ENCODE results near the gene MRGPRG.

The MRGPRG gene

DNA sequence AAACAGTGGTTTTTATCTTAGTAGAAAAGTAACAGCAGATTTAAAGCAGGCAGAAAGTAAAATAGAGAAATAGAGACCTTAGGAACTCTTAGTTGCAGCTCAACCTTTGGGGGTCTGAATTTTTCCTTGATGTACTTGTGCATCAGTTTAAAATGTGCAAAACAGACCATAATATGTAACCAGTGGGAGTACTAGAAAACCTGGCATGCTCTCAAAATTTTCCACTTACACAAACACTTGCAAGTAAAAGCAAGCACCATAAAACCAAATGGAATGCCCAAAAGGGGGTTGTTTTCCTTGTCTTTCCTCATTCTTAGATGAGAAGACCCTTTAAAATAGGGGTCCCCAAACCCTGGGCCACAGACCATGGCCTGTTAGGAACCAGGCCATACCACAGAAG lies 26.5 kb upstream of the MRGPRG start:
- Histone ChIP-seq H3K27ac (ENCODE audit: low read depth, low read length) (no peak overlapping the region), H3K4me2 (ENCODE audit: low read depth, low read length, poor library complexity, severe bottlenecking) (no peak overlapping the region)

DNA sequence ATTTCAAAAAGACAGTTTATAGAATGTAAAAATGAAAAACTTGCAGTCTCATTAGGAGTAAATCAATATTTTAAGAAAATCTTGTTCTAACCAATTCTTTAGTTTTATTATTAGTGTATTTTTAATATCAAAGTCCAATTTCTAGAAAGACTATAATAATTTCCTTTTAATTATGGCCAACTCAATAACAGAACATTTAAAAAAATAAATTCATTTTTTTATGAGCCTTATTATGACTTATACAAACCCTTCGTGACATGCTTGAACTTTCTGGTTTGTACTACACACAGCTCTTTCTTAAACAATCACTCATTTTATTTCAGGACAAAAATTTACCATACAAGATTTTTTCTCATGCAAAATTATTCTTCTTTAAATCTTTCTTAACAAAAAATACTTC lies 25.3 kb upstream of the MRGPRG start:
- Histone ChIP-seq H3F3A (ENCODE audit: insufficient read depth) (no peaks in the 10 kb centered on the region), H3K27me3 (ENCODE audit: low read length) (no peaks in the 10 kb centered on the region), H3K4me2 (ENCODE audit: low read depth, low read length, poor library complexity, severe bottlenecking) (no peak overlapping the region), H3K27ac (ENCODE audit: low read depth, low read length) (no peak overlapping the region), H3K36me3 (ENCODE audit: low read length) (no peaks in the 10 kb centered on the region), H3K4me3 (ENCODE audit: insufficient read depth, low read length, poor library complexity, severe bottlenecking) (no peak overlapping the region), H3K9me3 (ENCODE audit: insufficient read depth, low read length) (0 out of 2 replicates have a peak, but pooled peaks cover 8% of the 10 kb centered on the region), H2AFZ (ENCODE audit: low read depth, low read length, severe bottlenecking) (no peak overlapping the region), H3K9ac (ENCODE audit: low read length) (no peak overlapping the region), H3K9me2 (replicated peaks; ENCODE audit: insufficient read depth, low read length) (no peaks in the 10 kb centered on the region), H4K20me1 (ENCODE audit: low read depth, low read length) (no peaks in the 10 kb centered on the region), H3K79me2 (ENCODE audit: insufficient read depth, low read length) (no peaks in the 10 kb centered on the region)
- TF ChIP-seq, protein P1, sequence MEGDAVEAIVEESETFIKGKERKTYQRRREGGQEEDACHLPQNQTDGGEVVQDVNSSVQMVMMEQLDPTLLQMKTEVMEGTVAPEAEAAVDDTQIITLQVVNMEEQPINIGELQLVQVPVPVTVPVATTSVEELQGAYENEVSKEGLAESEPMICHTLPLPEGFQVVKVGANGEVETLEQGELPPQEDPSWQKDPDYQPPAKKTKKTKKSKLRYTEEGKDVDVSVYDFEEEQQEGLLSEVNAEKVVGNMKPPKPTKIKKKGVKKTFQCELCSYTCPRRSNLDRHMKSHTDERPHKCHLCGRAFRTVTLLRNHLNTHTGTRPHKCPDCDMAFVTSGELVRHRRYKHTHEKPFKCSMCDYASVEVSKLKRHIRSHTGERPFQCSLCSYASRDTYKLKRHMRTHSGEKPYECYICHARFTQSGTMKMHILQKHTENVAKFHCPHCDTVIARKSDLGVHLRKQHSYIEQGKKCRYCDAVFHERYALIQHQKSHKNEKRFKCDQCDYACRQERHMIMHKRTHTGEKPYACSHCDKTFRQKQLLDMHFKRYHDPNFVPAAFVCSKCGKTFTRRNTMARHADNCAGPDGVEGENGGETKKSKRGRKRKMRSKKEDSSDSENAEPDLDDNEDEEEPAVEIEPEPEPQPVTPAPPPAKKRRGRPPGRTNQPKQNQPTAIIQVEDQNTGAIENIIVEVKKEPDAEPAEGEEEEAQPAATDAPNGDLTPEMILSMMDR (IDR thresholded peaks at IDR 0.05; ENCODE audit: insufficient read depth, low read length, poor library complexity, severe bottlenecking) = no peak
- no peak for TF ChIP-seq EZH2phosphoT487 (conservative IDR thresholded peaks at IDR 0.05; ENCODE audit: low read length)

More for the DNA sequence above, 26.5 kb upstream of the MRGPRG start:
- no peak for TF ChIP-seq EZH2phosphoT487 (conservative IDR thresholded peaks at IDR 0.05; ENCODE audit: low read length)
- TF ChIP-seq, protein P1 (IDR thresholded peaks at IDR 0.05; ENCODE audit: insufficient read depth, low read length, poor library complexity, severe bottlenecking) = no peak
- Histone ChIP-seq H3K79me2 (ENCODE audit: insufficient read depth, low read length) (no peaks in the 10 kb centered on the region), H3K36me3 (ENCODE audit: low read length) (no peaks in the 10 kb centered on the region), H2AFZ (ENCODE audit: low read depth, low read length, severe bottlenecking) (no peak overlapping the region), H3K4me3 (ENCODE audit: insufficient read depth, low read length, poor library complexity, severe bottlenecking) (no peak overlapping the region), H3K9me3 (ENCODE audit: insufficient read depth, low read length) (0 out of 2 replicates have a peak, but pooled peaks cover 8% of the 10 kb centered on the region), H3K9me2 (replicated peaks; ENCODE audit: insufficient read depth, low read length) (no peaks in the 10 kb centered on the region), H4K20me1 (ENCODE audit: low read depth, low read length) (no peaks in the 10 kb centered on the region), H3K9ac (ENCODE audit: low read length) (no peak overlapping the region), H3F3A (ENCODE audit: insufficient read depth) (no peaks in the 10 kb centered on the region), H3K27me3 (ENCODE audit: low read length) (no peaks in the 10 kb centered on the region)

DNA sequence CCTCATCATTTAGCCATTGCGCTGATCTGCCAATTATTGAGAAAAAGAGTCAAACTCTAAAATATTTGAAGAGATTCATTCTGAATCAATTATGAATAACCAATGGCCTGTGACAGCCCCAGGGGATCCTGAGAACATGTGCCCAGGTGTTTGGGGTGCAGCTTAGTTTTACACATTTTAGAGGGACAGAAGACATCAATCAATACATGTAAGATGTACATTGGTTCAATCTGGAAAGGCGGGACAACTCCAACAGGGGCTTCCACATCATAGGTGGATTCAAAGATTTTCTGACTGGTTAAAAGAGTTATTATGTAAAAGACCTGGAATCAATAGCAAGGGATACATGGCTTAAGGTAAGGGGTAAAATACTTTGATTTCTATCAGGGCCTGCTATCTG lies 18.5 kb upstream of the MRGPRG start:
- H4K20me1 ChIP-seq (ENCODE audit: low read depth, low read length) = no peaks in the 10 kb centered on the region
- H3K27ac ChIP-seq (ENCODE audit: low read depth, low read length) = no peak overlapping the region
- H3K4me2 ChIP-seq (ENCODE audit: low read depth, low read length, poor library complexity, severe bottlenecking) = no peak overlapping the region
- H2AFZ ChIP-seq (ENCODE audit: low read depth, low read length, severe bottlenecking) = no peak overlapping the region
- no peak overlapping the region for H3K4me3 ChIP-seq (ENCODE audit: insufficient read depth, low read length, poor library complexity, severe bottlenecking)
- no peaks in the 10 kb centered on the region for H3K36me3 ChIP-seq (ENCODE audit: low read length)
- TF ChIP-seq, protein P1 (IDR thresholded peaks at IDR 0.05; ENCODE audit: insufficient read depth, low read length, poor library complexity, severe bottlenecking) = no peak
- no peak for TF ChIP-seq EZH2phosphoT487 (conservative IDR thresholded peaks at IDR 0.05; ENCODE audit: low read length)
- H3F3A ChIP-seq (ENCODE audit: insufficient read depth) = no peaks in the 10 kb centered on the region
- H3K9me3 ChIP-seq (ENCODE audit: insufficient read depth, low read length) = no peaks in the 10 kb centered on the region
- no peaks in the 10 kb centered on the region for H3K9me2 ChIP-seq (replicated peaks; ENCODE audit: insufficient read depth, low read length)
- H3K27me3 ChIP-seq (ENCODE audit: low read length) = no peaks in the 10 kb centered on the region
- no peak overlapping the region for H3K9ac ChIP-seq (ENCODE audit: low read length)
- no peaks in the 10 kb centered on the region for H3K79me2 ChIP-seq (ENCODE audit: insufficient read depth, low read length)

Data from SU-DHL-6 (cell line).